Measurements from ENCODE around the gene TMCC1.
A peak's percentile ranks its signal among the peaks of the same experiment; 100 is the strongest.
"Not testable (repeated sequence)": the region's sequence is repeated elsewhere in the genome, so short reads cannot be mapped to it uniquely, and the experiment has no call there.

TMCC1 gene

GRCh38 chr3:129892486-129892856 lies 1.0 kb downstream of the TMCC1 start:
- DNase-seq (ENCODE audit: low read depth) = no peak
- peak overlapping the region; percentile 98 for H3K4me3 ChIP-seq (ENCODE audit: low read depth, low read length)
- TF ChIP-seq CTCF (IDR thresholded peaks at IDR 0.05; ENCODE audit: low read depth, low read length, missing control alignments) = no peak

- TF ChIP-seq CTCF (IDR thresholded peaks at IDR 0.05; ENCODE audit: low read depth, low read length, missing control alignments) = no peak
- H3K4me3 ChIP-seq (ENCODE audit: low read depth, low read length) = no peak overlapping the region
These were observed 2.6 kb downstream of the TMCC1 start for GRCh38 chr3:129890891-129891290.

GRCh38 chr3:129890125-129890524 lies 3.4 kb downstream of the TMCC1 start:
- no peak overlapping the region for H3K4me3 ChIP-seq (ENCODE audit: low read depth, low read length)
- no peak for DNase-seq (ENCODE audit: low read depth)
- TF ChIP-seq CTCF (IDR thresholded peaks at IDR 0.05; ENCODE audit: low read depth, low read length, missing control alignments) = no peak

More at GRCh38 chr3:129890891-129891290, 2.6 kb downstream of the TMCC1 start:
- DNase-seq (ENCODE audit: low read depth) = no peak

- no peak for TF ChIP-seq CTCF (IDR thresholded peaks at IDR 0.05; ENCODE audit: low read depth, low read length, missing control alignments)
- DNase-seq (ENCODE audit: low read depth) = no peak
- H3K4me3 ChIP-seq (ENCODE audit: low read depth, low read length) = no peak overlapping the region
These were observed 4.7 kb downstream of the TMCC1 start for GRCh38 chr3:129888771-129889170.

- no peak for TF ChIP-seq CTCF (IDR thresholded peaks at IDR 0.05; ENCODE audit: low read depth, low read length, missing control alignments)
- H3K4me3 ChIP-seq (ENCODE audit: low read depth, low read length) = no peak overlapping the region
- DNase-seq (ENCODE audit: low read depth) = no peak
These were observed 12.2 kb downstream of the TMCC1 start for GRCh38 chr3:129881261-129881660.

- no peak for TF ChIP-seq CTCF (IDR thresholded peaks at IDR 0.05; ENCODE audit: low read depth, low read length, missing control alignments)
These were observed 15.2 kb downstream of the TMCC1 start for GRCh38 chr3:129878355-129878754.

GRCh38 chr3:129874479-129874878 lies 19.0 kb downstream of the TMCC1 start:
- DNase-seq (ENCODE audit: low read depth); H3K4me3 ChIP-seq (ENCODE audit: low read depth, low read length): not testable (repeated sequence)

More at GRCh38 chr3:129878355-129878754, 15.2 kb downstream of the TMCC1 start:
- DNase-seq (ENCODE audit: low read depth) = no peak
- no peak overlapping the region for H3K4me3 ChIP-seq (ENCODE audit: low read depth, low read length)

GRCh38 chr3:129868912-129869311 lies 24.6 kb downstream of the TMCC1 start:
- no peak for TF ChIP-seq CTCF (IDR thresholded peaks at IDR 0.05; ENCODE audit: low read depth, low read length, missing control alignments)
- DNase-seq (ENCODE audit: low read depth) = no peak
- no peak overlapping the region for H3K4me3 ChIP-seq (ENCODE audit: low read depth, low read length)
